Glutamatergic neuron (in vitro differentiated cells): Measurements from ENCODE around the gene CACFD1. TPM values are rescaled to one million over a fixed set of nuclear protein-coding genes. Genes with fewer than 3 reads are reported as not detected.

Experiments
- DNase-seq: peaks from one replicate; pipeline ENCODE4 v3.0.0; 2022
- H3K27ac Mint-ChIP-seq: one replicate; pipeline ENCODE4 v1.8.0; 2020; ENCODE audit warnings: mild to moderate bottlenecking, mixed read lengths, inconsistent platforms; ENCODE audit not compliant: unreplicated experiment
- H3K27me3 Mint-ChIP-seq: one replicate; pipeline ENCODE4 v1.8.0; 2020; ENCODE audit warnings: mild to moderate bottlenecking, moderate library complexity, mixed read lengths, inconsistent platforms; ENCODE audit not compliant: unreplicated experiment
- H3K36me3 Mint-ChIP-seq: one replicate; pipeline ENCODE4 v1.8.0; 2020; ENCODE audit warnings: mild to moderate bottlenecking, mixed read lengths, inconsistent platforms; ENCODE audit not compliant: unreplicated experiment
- H3K4me1 Mint-ChIP-seq: one replicate; pipeline ENCODE4 v1.8.0; 2020; ENCODE audit warnings: mild to moderate bottlenecking, low read depth, mixed read lengths, inconsistent platforms; ENCODE audit not compliant: unreplicated experiment
- H3K4me3 Mint-ChIP-seq: one replicate; pipeline ENCODE4 v1.8.0; 2020; ENCODE audit warnings: mild to moderate bottlenecking, mixed read lengths, inconsistent platforms; ENCODE audit not compliant: unreplicated experiment
- H3K9me3 Mint-ChIP-seq: one replicate; pipeline ENCODE4 v1.8.0; 2020; ENCODE audit warnings: mild to moderate bottlenecking, moderate library complexity, mixed read lengths, inconsistent platforms; ENCODE audit not compliant: unreplicated experiment
- total RNA-seq: library from RNA; stranded (reverse); fragmentation: NEBNext Ultra II Directional; extraction: Animal tissue kit (Norgen Biotek cat#: 25700); gene quantifications from one replicate; pipeline ENCODE4 v1.2.1, GENCODE V29; 2021; ENCODE audit not compliant: unreplicated experiment
- TF ChIP-seq, protein P1 (sequence below): fragments of 200-600 bp; sonication (generic); IDR thresholded peaks from one replicate; pipeline ENCODE4 v1.5.0; 2021; ENCODE audit not compliant: partially characterized antibody, unreplicated experiment

The CACFD1 gene
- total RNA-seq, 1 donor from 2014 or later = 45.4 TPM

DNA sequence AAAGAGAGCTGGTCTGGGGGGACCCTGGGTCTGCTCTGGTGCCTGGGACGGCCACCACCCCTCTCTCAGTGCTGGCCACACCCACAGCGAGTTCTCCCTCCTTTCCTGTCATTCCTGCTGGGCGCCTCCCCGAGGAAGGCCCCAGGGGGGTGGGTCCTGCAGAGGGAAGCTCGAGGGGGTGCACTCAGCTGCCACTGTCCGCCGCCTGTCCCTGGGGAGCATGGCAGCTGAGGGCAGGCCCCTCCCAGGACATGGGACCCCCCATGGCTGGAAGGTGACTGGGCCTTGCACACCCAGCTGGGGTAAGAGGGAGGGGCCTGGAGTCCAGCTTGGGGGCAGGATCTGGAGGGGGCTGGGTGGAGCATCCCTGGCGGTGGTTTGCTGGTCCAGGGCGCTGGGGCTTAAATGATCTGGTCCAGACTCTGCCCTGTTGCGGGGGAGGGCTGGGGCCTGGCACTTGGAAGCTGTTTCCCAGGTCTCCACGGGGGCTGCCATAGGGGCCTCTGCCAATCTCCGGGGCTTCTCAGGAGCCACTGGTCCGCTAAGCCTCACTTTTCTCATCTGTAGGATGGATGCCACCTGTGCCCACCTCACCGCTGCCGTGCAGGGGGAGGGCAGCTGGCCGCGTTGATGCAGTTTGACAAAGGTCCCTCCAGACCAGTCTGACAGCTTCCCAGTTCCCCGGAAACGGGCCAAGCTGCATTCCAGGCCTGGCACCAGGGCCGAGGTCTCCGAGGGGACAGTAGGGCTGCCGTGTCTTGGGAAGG is 25.1 kb downstream of the CACFD1 start:
- Mint-ChIP-seq H3K9me3 (peaks cover 3% of the 10 kb centered on the region), H3K27ac (no peak overlapping the region), H3K4me1 (peaks cover 11% of the 10 kb centered on the region), H3K4me3 (no peak overlapping the region), H3K27me3 (peaks cover 8% of the 10 kb centered on the region), H3K36me3 (no peaks in the 10 kb centered on the region)
- TF ChIP-seq, protein P1, sequence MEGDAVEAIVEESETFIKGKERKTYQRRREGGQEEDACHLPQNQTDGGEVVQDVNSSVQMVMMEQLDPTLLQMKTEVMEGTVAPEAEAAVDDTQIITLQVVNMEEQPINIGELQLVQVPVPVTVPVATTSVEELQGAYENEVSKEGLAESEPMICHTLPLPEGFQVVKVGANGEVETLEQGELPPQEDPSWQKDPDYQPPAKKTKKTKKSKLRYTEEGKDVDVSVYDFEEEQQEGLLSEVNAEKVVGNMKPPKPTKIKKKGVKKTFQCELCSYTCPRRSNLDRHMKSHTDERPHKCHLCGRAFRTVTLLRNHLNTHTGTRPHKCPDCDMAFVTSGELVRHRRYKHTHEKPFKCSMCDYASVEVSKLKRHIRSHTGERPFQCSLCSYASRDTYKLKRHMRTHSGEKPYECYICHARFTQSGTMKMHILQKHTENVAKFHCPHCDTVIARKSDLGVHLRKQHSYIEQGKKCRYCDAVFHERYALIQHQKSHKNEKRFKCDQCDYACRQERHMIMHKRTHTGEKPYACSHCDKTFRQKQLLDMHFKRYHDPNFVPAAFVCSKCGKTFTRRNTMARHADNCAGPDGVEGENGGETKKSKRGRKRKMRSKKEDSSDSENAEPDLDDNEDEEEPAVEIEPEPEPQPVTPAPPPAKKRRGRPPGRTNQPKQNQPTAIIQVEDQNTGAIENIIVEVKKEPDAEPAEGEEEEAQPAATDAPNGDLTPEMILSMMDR = no peak
- DNase-seq = peak; percentile 36

DNA sequence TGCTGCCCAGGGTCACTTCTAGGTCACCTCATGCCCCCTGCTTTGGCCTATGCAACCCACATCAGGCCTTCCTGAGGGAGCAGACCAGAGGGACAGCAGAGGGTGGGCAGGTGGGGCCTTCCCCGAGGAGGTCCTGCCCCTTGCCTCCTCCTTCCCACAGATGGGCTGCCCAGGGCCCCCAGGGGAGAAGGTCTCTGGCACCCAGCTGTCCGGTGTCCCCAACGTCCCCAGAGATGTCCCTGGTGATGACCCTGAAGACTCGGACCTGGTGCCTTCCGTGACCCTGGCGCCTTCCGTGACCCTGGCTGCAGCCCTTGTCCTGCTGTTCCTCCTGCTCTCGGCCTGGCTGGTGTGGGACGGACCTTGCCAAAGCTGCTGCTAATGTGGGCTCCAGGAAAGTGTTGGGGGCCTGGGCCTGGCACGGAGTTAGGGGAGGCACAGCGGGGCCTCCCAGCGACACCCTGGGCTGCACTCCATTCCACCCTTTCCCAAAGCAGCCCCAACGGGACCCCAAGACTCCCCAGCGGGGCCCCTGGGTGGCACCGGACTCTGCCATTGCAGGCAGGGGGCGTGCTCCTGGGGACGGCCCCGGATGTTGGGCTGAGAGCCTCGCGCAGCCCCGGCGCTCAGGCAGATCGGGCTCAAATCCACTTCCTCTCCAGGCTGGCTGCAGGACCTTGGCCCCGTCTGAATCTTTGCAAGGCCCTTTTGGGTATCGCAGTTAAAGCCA is 25.9 kb downstream of the CACFD1 start:
- Mint-ChIP-seq H3K36me3 (no peaks in the 10 kb centered on the region), H3K4me3 (no peak overlapping the region), H3K27ac (no peak overlapping the region), H3K27me3 (peaks cover 8% of the 10 kb centered on the region), H3K9me3 (peaks cover 1% of the 10 kb centered on the region), H3K4me1 (peaks cover 10% of the 10 kb centered on the region)
- DNase-seq = peak; percentile 20
- TF ChIP-seq, protein P1 = no peak

DNA sequence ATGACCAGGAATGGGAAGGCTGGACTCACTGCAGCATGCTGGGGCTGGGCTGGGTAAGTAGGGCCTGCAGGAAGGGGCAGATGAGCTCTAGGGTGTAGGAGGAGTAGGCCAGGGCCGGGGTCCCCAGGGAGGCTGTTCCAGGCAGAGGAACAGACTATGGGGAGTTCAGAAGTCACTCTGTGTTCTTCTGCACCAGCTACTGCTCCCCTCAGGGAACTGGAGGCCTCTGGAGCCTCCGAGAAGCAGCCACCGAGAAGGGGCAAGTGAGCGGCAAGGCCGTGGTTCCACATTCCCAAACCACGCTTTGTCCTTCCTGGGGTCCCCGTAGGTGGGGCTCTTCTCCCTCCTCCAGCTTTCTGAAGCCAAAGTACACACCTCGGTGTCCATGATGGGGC is 27.6 kb downstream of the CACFD1 start:
- Mint-ChIP-seq H3K9me3 (peaks cover 1% of the 10 kb centered on the region), H3K36me3 (no peaks in the 10 kb centered on the region), H3K27ac (no peak overlapping the region), H3K4me1 (peaks cover 7% of the 10 kb centered on the region), H3K27me3 (peaks cover 8% of the 10 kb centered on the region), H3K4me3 (no peak overlapping the region)
- TF ChIP-seq, protein P1 = no peak
- DNase-seq = peak; percentile 23

DNA sequence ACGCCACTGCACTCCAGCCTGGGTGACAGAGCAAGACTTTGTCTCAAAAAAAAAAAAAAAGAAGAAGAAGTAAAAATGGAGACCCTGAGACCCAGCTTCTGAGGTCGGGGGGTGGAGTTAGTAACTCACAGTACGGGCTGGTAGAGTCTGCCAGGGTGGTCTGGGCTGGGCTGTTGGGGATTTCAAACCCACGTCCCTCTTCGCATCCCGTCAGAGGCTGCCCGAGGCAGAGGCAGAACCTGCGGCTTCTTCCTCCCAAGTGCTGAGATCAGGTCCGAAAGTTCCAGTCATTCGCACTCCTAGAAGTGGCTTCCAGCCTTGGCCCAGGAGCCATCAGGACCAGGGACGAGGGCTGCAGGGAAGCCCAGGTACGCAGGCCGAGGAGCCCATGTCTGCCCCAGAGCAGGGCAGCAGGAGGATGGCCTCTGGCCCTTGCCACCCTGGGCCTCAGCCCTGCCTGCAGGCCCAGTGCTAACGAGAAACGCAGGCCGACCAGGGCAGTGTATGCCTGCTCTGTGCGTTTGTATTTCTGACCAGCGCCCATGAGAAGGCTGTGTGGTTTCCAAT is 29.0 kb downstream of the CACFD1 start:
- H3K9me3 Mint-ChIP-seq = peaks cover 1% of the 10 kb centered on the region
- peaks cover 5% of the 10 kb centered on the region for H3K27me3 Mint-ChIP-seq
- TF ChIP-seq, protein P1 = no peak
- H3K4me1 Mint-ChIP-seq = peaks cover 8% of the 10 kb centered on the region
- no peak overlapping the region for H3K27ac Mint-ChIP-seq
- DNase-seq = no peak
- H3K4me3 Mint-ChIP-seq = no peak overlapping the region
- H3K36me3 Mint-ChIP-seq = no peaks in the 10 kb centered on the region
